K562 (cell line): Measurements from ENCODE around the gene GRIK5. TPM values are rescaled to one million over a fixed set of nuclear protein-coding genes. Genes with fewer than 3 reads are reported as not detected.

Experiments used
- ARID2 ChIP-seq: fragments of 450-650 bp; IDR thresholded peaks from 2 replicates; pipeline ENCODE4 v1.6.1; 2017; ENCODE audit warnings: antibody characterized with exemption, mild to moderate bottlenecking
- BACH1 ChIP-seq: fragments of 200-800 bp; sonication (Bioruptor generic); IDR thresholded peaks from 2 replicates; pipeline ENCODE4 v1.6.1; 2016; ENCODE audit warnings: missing genetic modification characterization, missing compliant biosample characterization
- BRD4 ChIP-seq: fragments of 200-600 bp; sonication (generic); IDR thresholded peaks from 2 replicates; pipeline ENCODE4 v1.6.1; 2017; ENCODE audit warnings: inconsistent platforms
- DIDO1 ChIP-seq: fragments of 450-650 bp; IDR thresholded peaks from 2 replicates; pipeline ENCODE4 v1.6.1; 2016; ENCODE audit warnings: low read depth, missing biosample characterization, missing genetic modification characterization
- E2F3 ChIP-seq: fragments of 250-450 bp; sonication (Bioruptor Pico); IDR thresholded peaks from 2 replicates; pipeline ENCODE4 v1.4.0; 2020; ENCODE audit warnings: mild to moderate bottlenecking
- GATAD2B ChIP-seq: fragments of 450-650 bp; IDR thresholded peaks from 2 replicates; pipeline ENCODE4 v1.6.1; 2017; ENCODE audit warnings: mild to moderate bottlenecking, borderline replicate concordance
- HDAC1 ChIP-seq, 2 experiments: fragments of 450-650 bp; IDR thresholded peaks; 2 replicates each; pipeline ENCODE4 v1.6.1; 2016 to 2017; ENCODE audit warnings: inconsistent platforms in 1 of 2, mild to moderate bottlenecking in 1 of 2, moderate library complexity in 1 of 2
- MEF2A ChIP-seq: IDR thresholded peaks from 2 replicates; pipeline ENCODE4 v1.6.1; 2011; ENCODE audit warnings: low read depth, mild to moderate bottlenecking, low read length, moderate library complexity; ENCODE audit not compliant: control insufficient read depth
- MXI1 ChIP-seq: IDR thresholded peaks from 2 replicates; pipeline ENCODE4 v1.6.1; 2011; ENCODE audit warnings: low read depth, mild to moderate bottlenecking, improper control_type of control experiment, low read length
- NCOA6 ChIP-seq: fragments of 450-650 bp; IDR thresholded peaks from 2 replicates; pipeline ENCODE4 v1.6.1; 2017; ENCODE audit warnings: mild to moderate bottlenecking
- PHB2 ChIP-seq: fragments of 450-650 bp; IDR thresholded peaks from 2 replicates; pipeline ENCODE4 v1.6.1; 2017; ENCODE audit warnings: low read depth
- PRMT5 ChIP-seq: sonication (generic); formaldehyde crosslinking; IDR thresholded peaks from 2 replicates; pipeline ENCODE4 v1.5.0; 2020; ENCODE audit warnings: missing genetic modification reagents
- RBM14 ChIP-seq: fragments of 200-400 bp; formaldehyde crosslinking; IDR thresholded peaks from 2 replicates; pipeline ENCODE4 v1.6.1; 2018; ENCODE audit warnings: low read depth, mild to moderate bottlenecking, low read length, moderate library complexity, borderline replicate concordance; ENCODE audit not compliant: insufficient read depth
- RBM25 ChIP-seq: fragments of 200-400 bp; formaldehyde crosslinking; IDR thresholded peaks from 2 replicates; pipeline ENCODE4 v1.6.1; 2018; ENCODE audit warnings: low read length, low read depth, moderate library complexity; ENCODE audit not compliant: severe bottlenecking
- RFX7 ChIP-seq: fragments of 250-450 bp; sonication (Bioruptor Pico); IDR thresholded peaks from 2 replicates; pipeline ENCODE4 v1.5.1; 2021; ENCODE audit warnings: mild to moderate bottlenecking
- THRAP3 ChIP-seq: fragments of 450-650 bp; IDR thresholded peaks from 2 replicates; pipeline ENCODE4 v1.6.1; 2016; ENCODE audit warnings: mild to moderate bottlenecking, inconsistent platforms, borderline replicate concordance
- XRCC4 ChIP-seq: IDR thresholded peaks from one replicate; pipeline ENCODE4 v1.6.1; 2011; ENCODE audit not compliant: insufficient read depth, insufficient read length; ENCODE audit errors: extremely low read depth
- ZBTB8A ChIP-seq: fragments of 450-650 bp; IDR thresholded peaks from 2 replicates; pipeline ENCODE4 v1.6.1; 2018; ENCODE audit warnings: mild to moderate bottlenecking, moderate library complexity; ENCODE audit not compliant: partially characterized antibody
- ZFP1 ChIP-seq: fragments of 450-650 bp; formaldehyde crosslinking; IDR thresholded peaks from 2 replicates; pipeline ENCODE4 v1.4.0; 2020; ENCODE audit warnings: mild to moderate bottlenecking, mixed read lengths
- ZNF165 ChIP-seq: fragments of 250-450 bp; sonication (Bioruptor Pico); IDR thresholded peaks from 2 replicates; pipeline ENCODE4 v1.4.0; 2020; ENCODE audit warnings: borderline replicate concordance
- ZNF224 ChIP-seq: sonication (generic); formaldehyde crosslinking; IDR thresholded peaks from 2 replicates; pipeline ENCODE4 v1.8.0; 2022; ENCODE audit warnings: mild to moderate bottlenecking, missing genetic modification reagents
- ZNF23 ChIP-seq: fragments of 250-450 bp; sonication (Bioruptor Pico); IDR thresholded peaks from 2 replicates; pipeline ENCODE4 v1.4.0; 2020; ENCODE audit warnings: mild to moderate bottlenecking
- polyA plus RNA-seq, 8 experiments: library from polyadenylated mRNA; depleted of rRNA in 4 of 8; stranded (reverse) in 5 of 8; unstranded in 3 of 8; fragments of >200 nt; fragmentation: Nextera tagmentation in 2 of 8; fragmentation: Illumina TruSeq in 1 of 8; extraction: Ambion mirVana in 2 of 8; extraction: Trizol in 1 of 8; gene quantifications; 2 replicates each; pipeline versions ENCODE4 v1.2.1 to v1.2.3, GENCODE V29; 2011 to 2014; ENCODE audit warnings: inconsistent platforms in 1 of 8, missing spikeins in 1 of 8
- total RNA-seq, 7 experiments: library from RNA; depleted of rRNA in 6 of 7; stranded (reverse); fragments of >200 nt in 6 of 7; fragmentation: Illumina TruSeq in 2 of 7; extraction: Trizol in 2 of 7; gene quantifications; 2 replicates each; pipeline versions ENCODE4 v1.2.1 to v1.2.3, GENCODE V29; 2011 to 2021; ENCODE audit warnings: low replicate concordance in 1 of 7
- TF ChIP-seq, protein P1 (sequence below): sonication (generic); formaldehyde crosslinking; IDR thresholded peaks from 2 replicates; pipeline ENCODE4 v1.8.1; 2023; ENCODE audit warnings: mild to moderate bottlenecking, missing genetic modification reagents
- TF ChIP-seq, protein P2 (sequence below): sonication (generic); formaldehyde crosslinking; IDR thresholded peaks from 2 replicates; pipeline ENCODE4 v1.8.1; 2023; ENCODE audit warnings: mild to moderate bottlenecking, missing genetic modification reagents
- TF ChIP-seq, protein P3 (sequence below): fragments of 250-450 bp; sonication (Bioruptor Pico); IDR thresholded peaks from 2 replicates; pipeline ENCODE4 v1.5.0; 2021; ENCODE audit warnings: mild to moderate bottlenecking, borderline replicate concordance

Gene GRIK5
- total and polyA plus RNA-seq, 9 of the 15 experiments (the other 6 are each of a cell fraction or from before 2014, with no cell fraction given) = 0.04 to 0.55 (median 0.27) TPM; not detected in 2

DNA sequence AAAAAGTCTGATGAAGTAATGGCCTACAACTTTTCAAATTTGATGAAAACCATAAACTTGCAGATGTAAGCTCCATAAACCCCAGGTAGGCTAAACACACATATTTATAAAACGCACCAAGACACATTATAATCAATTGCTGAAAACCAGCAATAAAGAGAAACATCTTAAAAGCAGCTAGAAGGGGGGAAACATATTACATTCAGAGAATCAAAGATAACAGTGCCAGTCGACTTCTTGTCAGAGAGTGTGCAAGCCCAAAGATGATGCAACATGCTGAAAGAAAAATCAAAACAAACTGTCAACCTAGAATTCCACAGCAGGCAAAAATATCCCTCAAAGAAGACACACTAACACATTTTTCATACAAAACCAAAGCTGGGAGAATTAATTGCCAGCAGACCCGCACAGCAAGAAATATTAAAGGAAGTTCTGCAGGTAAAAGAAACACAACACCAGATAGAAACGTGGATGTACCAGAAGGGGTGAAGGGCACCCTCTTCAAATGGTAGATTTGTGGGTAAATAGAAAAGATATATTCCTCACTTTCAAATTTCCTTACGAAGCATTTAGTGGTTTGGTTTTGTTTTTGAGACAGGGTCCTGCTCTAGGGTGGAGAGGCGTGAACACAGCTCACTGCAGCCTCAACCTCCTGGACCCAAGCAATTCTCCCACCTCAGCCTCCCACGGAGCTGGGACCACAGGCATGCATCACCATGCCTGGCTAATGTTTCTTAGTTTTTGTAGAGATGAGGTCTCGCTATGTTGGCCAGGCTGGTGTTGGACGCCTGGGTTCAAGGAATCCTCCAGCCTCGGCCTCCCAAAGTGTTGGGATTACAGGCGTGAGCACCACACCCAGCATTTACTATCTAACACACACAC is 59.5 kb downstream of the GRIK5 start (continued):
- TF ChIP-seq PHB2 (no peak), BACH1 (peak; percentile 61), RFX7 (no peak), NCOA6 (no peak), ZNF224 (CRISPR knock-in tag) (no peak), RBM25 (no peak), THRAP3 (no peak), ZNF23 (no peak), MEF2A (no peak), PRMT5 (CRISPR knock-in tag) (no peak), MXI1 (no peak), GATAD2B (no peak), ZFP1 (CRISPR knock-in tag) (no peak), DIDO1 (tag) (no peak), ARID2 (no peak), ZNF165 (CRISPR knock-in tag) (no peak), HDAC1 (IDR thresholded peaks at IDR 0.05) (peak in 1 of 2 experiments; percentile 22; a peak in 1 of 4 replicates), ZBTB8A (no peak), XRCC4 (no peak), BRD4 (0 out of 2 replicates have a peak, but pooled peaks have one; percentile 12), RBM14 (no peak), E2F3 (CRISPR knock-in tag) (no peak)
- TF ChIP-seq, protein P1, sequence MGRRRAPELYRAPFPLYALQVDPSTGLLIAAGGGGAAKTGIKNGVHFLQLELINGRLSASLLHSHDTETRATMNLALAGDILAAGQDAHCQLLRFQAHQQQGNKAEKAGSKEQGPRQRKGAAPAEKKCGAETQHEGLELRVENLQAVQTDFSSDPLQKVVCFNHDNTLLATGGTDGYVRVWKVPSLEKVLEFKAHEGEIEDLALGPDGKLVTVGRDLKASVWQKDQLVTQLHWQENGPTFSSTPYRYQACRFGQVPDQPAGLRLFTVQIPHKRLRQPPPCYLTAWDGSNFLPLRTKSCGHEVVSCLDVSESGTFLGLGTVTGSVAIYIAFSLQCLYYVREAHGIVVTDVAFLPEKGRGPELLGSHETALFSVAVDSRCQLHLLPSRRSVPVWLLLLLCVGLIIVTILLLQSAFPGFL (CRISPR knock-in tag) = no peak
- TF ChIP-seq, protein P2, sequence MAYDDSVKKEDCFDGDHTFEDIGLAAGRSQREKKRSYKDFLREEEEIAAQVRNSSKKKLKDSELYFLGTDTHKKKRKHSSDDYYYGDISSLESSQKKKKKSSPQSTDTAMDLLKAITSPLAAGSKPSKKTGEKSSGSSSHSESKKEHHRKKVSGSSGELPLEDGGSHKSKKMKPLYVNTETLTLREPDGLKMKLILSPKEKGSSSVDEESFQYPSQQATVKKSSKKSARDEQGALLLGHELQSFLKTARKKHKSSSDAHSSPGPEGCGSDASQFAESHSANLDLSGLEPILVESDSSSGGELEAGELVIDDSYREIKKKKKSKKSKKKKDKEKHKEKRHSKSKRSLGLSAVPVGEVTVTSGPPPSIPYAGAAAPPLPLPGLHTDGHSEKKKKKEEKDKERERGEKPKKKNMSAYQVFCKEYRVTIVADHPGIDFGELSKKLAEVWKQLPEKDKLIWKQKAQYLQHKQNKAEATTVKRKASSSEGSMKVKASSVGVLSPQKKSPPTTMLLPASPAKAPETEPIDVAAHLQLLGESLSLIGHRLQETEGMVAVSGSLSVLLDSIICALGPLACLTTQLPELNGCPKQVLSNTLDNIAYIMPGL (CRISPR knock-in tag) = no peak
- TF ChIP-seq, protein P3, sequence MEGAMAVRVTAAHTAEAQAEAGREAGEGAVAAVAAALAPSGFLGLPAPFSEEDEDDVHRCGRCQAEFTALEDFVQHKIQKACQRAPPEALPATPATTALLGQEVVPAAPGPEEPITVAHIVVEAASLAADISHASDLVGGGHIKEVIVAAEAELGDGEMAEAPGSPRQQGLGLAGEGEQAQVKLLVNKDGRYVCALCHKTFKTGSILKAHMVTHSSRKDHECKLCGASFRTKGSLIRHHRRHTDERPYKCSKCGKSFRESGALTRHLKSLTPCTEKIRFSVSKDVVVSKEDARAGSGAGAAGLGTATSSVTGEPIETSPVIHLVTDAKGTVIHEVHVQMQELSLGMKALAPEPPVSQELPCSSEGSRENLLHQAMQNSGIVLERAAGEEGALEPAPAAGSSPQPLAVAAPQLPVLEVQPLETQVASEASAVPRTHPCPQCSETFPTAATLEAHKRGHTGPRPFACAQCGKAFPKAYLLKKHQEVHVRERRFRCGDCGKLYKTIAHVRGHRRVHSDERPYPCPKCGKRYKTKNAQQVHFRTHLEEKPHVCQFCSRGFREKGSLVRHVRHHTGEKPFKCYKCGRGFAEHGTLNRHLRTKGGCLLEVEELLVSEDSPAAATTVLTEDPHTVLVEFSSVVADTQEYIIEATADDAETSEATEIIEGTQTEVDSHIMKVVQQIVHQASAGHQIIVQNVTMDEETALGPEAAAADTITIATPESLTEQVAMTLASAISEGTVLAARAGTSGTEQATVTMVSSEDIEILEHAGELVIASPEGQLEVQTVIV (CRISPR knock-in tag) = peak; percentile 57
